Measurements from ENCODE around the gene SLC37A1.

The SLC37A1 gene

GRCh38 chr21:42555756-42556438 is 42.2 kb downstream of the SLC37A1 start:
- no peak for DNase-seq (ENCODE audit: low read depth, low spot score)
- in situ Hi-C loops (cut with HindIII; ENCODE audit: low sequenced_read_pairs), result no loop called here
- no peak for TF ChIP-seq CTCF (IDR thresholded peaks at IDR 0.05; ENCODE audit: low read depth, low read length)
- no peak overlapping the region for H3K4me3 ChIP-seq (ENCODE audit: low read depth, low read length)

GRCh38 chr21:42556476-42556875 is 42.8 kb downstream of the SLC37A1 start:
- in situ Hi-C loops (cut with HindIII; ENCODE audit: low sequenced_read_pairs), result no loop called here
- no peak for TF ChIP-seq CTCF (IDR thresholded peaks at IDR 0.05; ENCODE audit: low read depth, low read length)
- H3K4me3 ChIP-seq (ENCODE audit: low read depth, low read length), result no peak overlapping the region
- no peak for DNase-seq (ENCODE audit: low read depth, low spot score)

- no peak for DNase-seq (ENCODE audit: low read depth, low spot score)
- no peak for TF ChIP-seq CTCF (IDR thresholded peaks at IDR 0.05; ENCODE audit: low read depth, low read length)
- in situ Hi-C loops (cut with HindIII; ENCODE audit: low sequenced_read_pairs), result no loop called here
- no peak overlapping the region for H3K4me3 ChIP-seq (ENCODE audit: low read depth, low read length)
Measured at GRCh38 chr21:42556960-42557359, 43.3 kb downstream of the SLC37A1 start.

- no peak for TF ChIP-seq CTCF (IDR thresholded peaks at IDR 0.05; ENCODE audit: low read depth, low read length)
- H3K4me3 ChIP-seq (ENCODE audit: low read depth, low read length), result no peak overlapping the region
- DNase-seq (ENCODE audit: low read depth, low spot score), result no peak
- in situ Hi-C loops (cut with HindIII; ENCODE audit: low sequenced_read_pairs), result no loop called here
Measured at GRCh38 chr21:42557420-42557819, 43.8 kb downstream of the SLC37A1 start.

GRCh38 chr21:42558368-42558767 is 44.7 kb downstream of the SLC37A1 start:
- in situ Hi-C loops (cut with HindIII; ENCODE audit: low sequenced_read_pairs), result no loop called here
- no peak overlapping the region for H3K4me3 ChIP-seq (ENCODE audit: low read depth, low read length)
- no peak for DNase-seq (ENCODE audit: low read depth, low spot score)
- TF ChIP-seq CTCF (IDR thresholded peaks at IDR 0.05; ENCODE audit: low read depth, low read length), result no peak

GRCh38 chr21:42558846-42559245 is 45.2 kb downstream of the SLC37A1 start:
- in situ Hi-C loops (cut with HindIII; ENCODE audit: low sequenced_read_pairs), result no loop called here
- no peak for DNase-seq (ENCODE audit: low read depth, low spot score)
- no peak for TF ChIP-seq CTCF (IDR thresholded peaks at IDR 0.05; ENCODE audit: low read depth, low read length)
- no peak overlapping the region for H3K4me3 ChIP-seq (ENCODE audit: low read depth, low read length)

All from astrocyte of the spinal cord (primary cell).